Dermis microvascular lymphatic vessel endothelial cell (primary cell): ENCODE data around the gene TRIP13. TPM values are rescaled to one million over a fixed set of nuclear protein-coding genes. Genes with fewer than 3 reads are reported as not detected.

ENCODE experiments used
- DNase-seq, 2 donors: peaks; one replicate each; pipeline versions ENCODE4 v3.0.0 to v3.0.0-alpha.2; 2010; ENCODE audit warnings: low read depth in 2 of 2
- total RNA-seq: library from RNA; depleted of rRNA; stranded (reverse); fragments of >200 nt; gene quantifications from 2 replicates; pipeline ENCODE4 v1.2.1, GENCODE V29; 2014

The TRIP13 gene
- total RNA-seq, 1 donor from 2014 or later = 19.4 TPM

GRCh38 chr5:854966-855743, 37.5 kb upstream of the TRIP13 start:
- DNase-seq = no peak

- DNase-seq = no peak
Observed at GRCh38 chr5:855771-856530, 36.7 kb upstream of the TRIP13 start.

GRCh38 chr5:856531-857425, 35.9 kb upstream of the TRIP13 start:
- DNase-seq = no peak

- DNase-seq = no peak
Observed at GRCh38 chr5:858726-859125, 34.0 kb upstream of the TRIP13 start.

GRCh38 chr5:859391-859790, 33.3 kb upstream of the TRIP13 start:
- DNase-seq = no peak

GRCh38 chr5:859798-860296, 32.8 kb upstream of the TRIP13 start:
- no peak for DNase-seq

GRCh38 chr5:860506-861150, 32.1 kb upstream of the TRIP13 start:
- DNase-seq = no peak

- no peak for DNase-seq
Observed at GRCh38 chr5:861442-862366, 31.0 kb upstream of the TRIP13 start.

- DNase-seq = no peak
Observed at GRCh38 chr5:862367-863243, 30.1 kb upstream of the TRIP13 start.

GRCh38 chr5:863244-863805, 29.4 kb upstream of the TRIP13 start:
- DNase-seq = no peak

- DNase-seq = no peak
Observed at GRCh38 chr5:864492-865167, 28.1 kb upstream of the TRIP13 start.

GRCh38 chr5:865168-865521, 27.5 kb upstream of the TRIP13 start:
- no peak for DNase-seq

- DNase-seq = no peak
Observed at GRCh38 chr5:865771-866170, 26.9 kb upstream of the TRIP13 start.

GRCh38 chr5:867300-867870, 25.3 kb upstream of the TRIP13 start:
- DNase-seq = no peak

- no peak for DNase-seq
Observed at GRCh38 chr5:868428-869135, 24.1 kb upstream of the TRIP13 start.

GRCh38 chr5:870956-871355, 21.7 kb upstream of the TRIP13 start:
- DNase-seq = no peak

GRCh38 chr5:871596-872298, 20.9 kb upstream of the TRIP13 start:
- no peak for DNase-seq
